OCI-LY7 (cell line): ENCODE measurements around the gene PIP4K2A.

ENCODE experiments used
- CTCF ChIP-seq: fragments of 200-600 bp; sonication (generic); conservative IDR thresholded peaks from 2 replicates; pipeline ENCODE4 v1.5.1; 2014; ENCODE audit warnings: mild to moderate bottlenecking, antibody characterized with exemption, low read length, moderate library complexity, mixed read lengths
- EZH2phosphoT487 ChIP-seq: fragments of 200-600 bp; sonication (generic); IDR thresholded peaks from 2 replicates; pipeline ENCODE4 v1.6.1; 2018; ENCODE audit warnings: low read depth, borderline replicate concordance, mild to moderate bottlenecking, mixed run types, antibody characterized with exemption, low read length, moderate library complexity, mixed read lengths

DNA sequence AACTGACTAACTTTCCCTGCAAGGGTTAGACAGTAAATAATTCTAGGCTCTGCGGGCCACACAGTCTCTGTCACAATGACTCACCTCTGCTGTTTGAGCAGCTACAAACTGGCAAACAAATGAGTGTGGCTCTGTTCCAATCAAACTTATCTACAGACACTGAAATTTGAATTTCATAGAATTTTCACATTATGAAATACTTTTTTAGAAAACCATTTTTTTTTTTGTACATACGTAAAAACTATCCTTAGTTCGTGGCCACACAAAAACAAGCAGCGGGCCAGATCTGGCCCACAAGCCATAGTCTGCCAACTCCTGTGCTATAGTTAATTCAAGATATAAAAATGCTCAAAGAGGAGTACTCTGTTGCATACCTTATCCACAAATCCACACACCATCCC lies 32.6 kb downstream of the PIP4K2A start:
- no peak for TF ChIP-seq CTCF
- TF ChIP-seq EZH2phosphoT487: no peak
